Endothelial cell of umbilical vein (primary cell): ENCODE measurements around the gene CRYL1. TPM values are rescaled to one million over a fixed set of nuclear protein-coding genes. Genes with fewer than 3 reads are reported as not detected.

ENCODE experiments used
- BruUV-seq: library from RNA; stranded (reverse); fragments of 400-500 nt; replicated peaks from 2 replicates; lab custom pipeline; 2021; lab: Mats Ljungman, UMichigan
- CTCF ChIA-PET: fragments of 300-600, 350-600 bp; sonication (Branson Sonifier 250); formaldehyde crosslinking; loops from one replicate; lab custom pipeline; 2021; ENCODE audit warnings: antibody characterized with exemption, inconsistent platforms; lab: Charles Lee
- POLR2A ChIA-PET: fragments of 300-600, 350-600 bp; sonication (Branson Sonifier 250); formaldehyde crosslinking; loops from one replicate; lab custom pipeline; 2021; ENCODE audit warnings: antibody characterized with exemption, inconsistent platforms; lab: Charles Lee
- DNase-seq: peaks from one replicate; pipeline ENCODE4 v3.0.0-alpha.2; 2011; ENCODE audit warnings: low read depth, low spot score
- FAIRE-seq: peaks from 2 replicates; lab custom pipeline; 2011; peaks lifted over from hg19 to GRCh38; lab: Jason Lieb, UNC
- H2AFZ ChIP-seq: 2 replicates; pipeline ENCODE4 v1.6.0; 2012; ENCODE audit warnings: low read depth, low read length, control low read depth, inconsistent platforms
- H3K27ac ChIP-seq: 2 replicates; pipeline ENCODE4 v1.5.1; 2011; ENCODE audit warnings: low read depth, mild to moderate bottlenecking, control low read depth, low read length, moderate library complexity; ENCODE audit not compliant: insufficient read depth
- H3K27me3 ChIP-seq, 2 experiments: 2 replicates each; pipeline versions ENCODE4 v1.6.0 to v1.6.1; 2011; ENCODE audit warnings: low read length in 2 of 2, mixed read lengths in 1 of 2; ENCODE audit not compliant: control insufficient read depth in 2 of 2, insufficient read depth in 2 of 2
- H3K36me3 ChIP-seq, 2 experiments: 2 replicates in 1 of 2; 3 replicates in 1 of 2; pipeline ENCODE4 v1.5.1; 2011; ENCODE audit warnings: low read length in 2 of 2, mild to moderate bottlenecking in 1 of 2, moderate library complexity in 1 of 2; ENCODE audit not compliant: control insufficient read depth in 2 of 2, insufficient read depth in 2 of 2; ENCODE audit errors: extremely low read depth in 1 of 2
- H3K4me1 ChIP-seq: 3 replicates; pipeline ENCODE4 v1.5.1; 2011; ENCODE audit warnings: mild to moderate bottlenecking, low read length; ENCODE audit not compliant: control insufficient read depth, insufficient read depth; ENCODE audit errors: extremely low read depth
- H3K4me2 ChIP-seq: 2 replicates; pipeline ENCODE4 v1.6.1; 2011; ENCODE audit warnings: low read length, control low read depth, mixed read lengths; ENCODE audit not compliant: insufficient read depth
- H3K4me3 ChIP-seq, 3 experiments: fragments of 200-600 bp in 1 of 3; sonication (generic), shearing (Covaris generic) in 1 of 3; replicated peaks in 1 of 3; 2 replicates each; pipeline ENCODE4 v1.5.1; 2011 to 2016; ENCODE audit warnings: control low read depth in 3 of 3, low read length in 3 of 3, mild to moderate bottlenecking in 2 of 3, inconsistent platforms in 1 of 3, low read depth in 1 of 3, moderate library complexity in 1 of 3; ENCODE audit not compliant: insufficient read depth in 1 of 3
- H3K79me2 ChIP-seq: 2 replicates; pipeline ENCODE4 v1.6.0; 2012; ENCODE audit warnings: low read length, inconsistent platforms; ENCODE audit not compliant: control insufficient read depth, insufficient read depth
- H3K9ac ChIP-seq: replicated peaks from 2 replicates; pipeline ENCODE3; 2011; ENCODE audit warnings: low read length, control low read depth; ENCODE audit not compliant: insufficient read depth; ENCODE audit errors: extremely low read depth
- H3K9me1 ChIP-seq: replicated peaks from 3 replicates; pipeline ENCODE4 v1.6.0; 2011; ENCODE audit warnings: mild to moderate bottlenecking, low read length; ENCODE audit not compliant: control insufficient read depth, insufficient read depth; ENCODE audit errors: extremely low read depth
- H3K9me3 ChIP-seq: replicated peaks from 2 replicates; pipeline ENCODE4 v1.5.1; 2012; ENCODE audit warnings: low read length, inconsistent platforms; ENCODE audit not compliant: control insufficient read depth, insufficient read depth
- H4K20me1 ChIP-seq: replicated peaks from 2 replicates; pipeline ENCODE3; 2011; ENCODE audit warnings: mild to moderate bottlenecking, low read length; ENCODE audit not compliant: control insufficient read depth, insufficient read depth; ENCODE audit errors: extremely low read depth
- CTCF ChIP-seq, 2 donors: IDR thresholded peaks; 1 replicate in 1 of 2; 2 replicates in 1 of 2; pipeline ENCODE4 v1.5.1; 2011; ENCODE audit warnings: low read length in 2 of 2, mild to moderate bottlenecking in 2 of 2, moderate library complexity in 2 of 2, control low read depth in 1 of 2, inconsistent platforms in 1 of 2, low read depth in 1 of 2; ENCODE audit not compliant: insufficient read depth in 1 of 2; ENCODE audit errors: extremely low read depth in 1 of 2
- EZH2 ChIP-seq: IDR thresholded peaks from 2 replicates; pipeline ENCODE4 v1.6.1; 2012; ENCODE audit warnings: borderline replicate concordance, low read depth, mild to moderate bottlenecking, moderate library complexity, low read length, inconsistent platforms; ENCODE audit not compliant: severe bottlenecking
- FOS ChIP-seq: IDR thresholded peaks from 2 replicates; pipeline ENCODE4 v1.6.1; 2011; ENCODE audit warnings: mild to moderate bottlenecking, low read length, moderate library complexity, borderline replicate concordance; ENCODE audit not compliant: insufficient read depth
- GATA2 ChIP-seq: IDR thresholded peaks from 2 replicates; pipeline ENCODE4 v1.7.0; 2011; ENCODE audit warnings: low read depth, mild to moderate bottlenecking, moderate library complexity, mixed read lengths, low read length; ENCODE audit not compliant: insufficient read length, insufficient read depth
- JUN ChIP-seq: IDR thresholded peaks from 2 replicates; pipeline ENCODE4 v1.6.1; 2011; ENCODE audit warnings: borderline replicate concordance, low read depth; ENCODE audit not compliant: insufficient read length, insufficient read depth
- MYC ChIP-seq: IDR thresholded peaks from one replicate; pipeline ENCODE4 v1.6.1; 2011; ENCODE audit warnings: mild to moderate bottlenecking, low read depth, low read length
- POLR2A ChIP-seq: IDR thresholded peaks from 2 replicates; pipeline ENCODE4 v1.6.1; 2012; ENCODE audit warnings: low read depth, mild to moderate bottlenecking, control low read depth, low read length
- POLR2AphosphoS5 ChIP-seq: IDR thresholded peaks from 2 replicates; pipeline ENCODE4 v1.6.1; 2012; ENCODE audit warnings: low read depth, mild to moderate bottlenecking, control low read depth, low read length, moderate library complexity; ENCODE audit not compliant: insufficient read depth
- dilution Hi-C: fragments of 300-500 bp; cut with MboI; formaldehyde crosslinking; loops from one replicate; pipeline ENCODE4 v1.15.0; 2019; ENCODE audit warnings: low sequenced_read_pairs; ENCODE audit not compliant: extremely low pct_ligation_motif_present
- intact Hi-C: fragments of 100-400 bp; cut with micrococcal nuclease; formaldehyde crosslinking; loops from one replicate; pipeline ENCODE4 v1.10.0; 2022
- polyA plus RNA-seq, 4 experiments: library from polyadenylated mRNA; depleted of rRNA in 3 of 4; stranded (reverse) in 3 of 4; unstranded in 1 of 4; fragments of >200 nt; gene quantifications; 2 replicates each; pipeline versions ENCODE4 v1.2.1 to v1.2.3, GENCODE V29; 2011 to 2012; ENCODE audit warnings: missing spikeins in 1 of 4
- total RNA-seq: library from RNA; stranded (reverse); gene quantifications from 2 replicates; pipeline ENCODE4 v1.2.3, GENCODE V29; 2021
- TF ChIP-seq, protein P1 (sequence below): IDR thresholded peaks from 2 replicates; pipeline ENCODE4 v1.6.1; 2011; ENCODE audit not compliant: insufficient read depth, insufficient read length

The CRYL1 gene
- total and polyA plus RNA-seq, 2 donors (not counting 3 experiments of a cell fraction or from before 2014, with no cell fraction given) = 13.9 to 39.0 TPM

- dilution Hi-C loops (no loop called here), intact Hi-C loops (no loop called here)
- H3K36me3 ChIP-seq = no peaks in the 10 kb centered on the region
- H2AFZ ChIP-seq = no peak overlapping the region
- POLR2A ChIA-PET = no interaction called here
- H3K9me1 ChIP-seq = no peaks in the 10 kb centered on the region
- H3K27ac ChIP-seq = no peak overlapping the region
- no TSS peak for BruUV-seq
- H3K9ac ChIP-seq = no peak overlapping the region
- H3K9me3 ChIP-seq = no peaks in the 10 kb centered on the region
- no peak for DNase-seq
- CTCF ChIA-PET = no interaction called here
- H3K4me2 ChIP-seq = no peak overlapping the region
- peaks cover 8% of the 10 kb centered on the region for H3K4me1 ChIP-seq
- no peaks in the 10 kb centered on the region for H3K79me2 ChIP-seq
- H4K20me1 ChIP-seq = no peaks in the 10 kb centered on the region
- H3K4me3 ChIP-seq = no peak overlapping the region
- FAIRE-seq = no peak
- TF ChIP-seq FOS (no peak), POLR2A (no peak), EZH2 (no peak), GATA2 (no peak), MYC (no peak), CTCF (IDR thresholded peaks at IDR 0.05; ENCODE audit: extremely low read depth in 1 of 2, insufficient read depth in 1 of 2, low read depth in 1 of 2, low read length in 2 of 2) (no peak), JUN (no peak), POLR2AphosphoS5 (no peak)
- TF ChIP-seq, protein P1, sequence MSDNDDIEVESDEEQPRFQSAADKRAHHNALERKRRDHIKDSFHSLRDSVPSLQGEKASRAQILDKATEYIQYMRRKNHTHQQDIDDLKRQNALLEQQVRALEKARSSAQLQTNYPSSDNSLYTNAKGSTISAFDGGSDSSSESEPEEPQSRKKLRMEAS = no peak
- H3K27me3 ChIP-seq = no peaks in the 10 kb centered on the region
Measured at GRCh38 chr13:20570517-20570916, 44.9 kb upstream of the CRYL1 start.
